H9 (cell line): ENCODE results near the gene TSFM. TPM values are rescaled to one million over a fixed set of nuclear protein-coding genes. Genes with fewer than 3 reads are reported as not detected.

ENCODE experiments used
- DNase-seq: peaks from one replicate; pipeline ENCODE4 v3.0.0-alpha.2; 2017
- H2AFZ ChIP-seq: one replicate; pipeline ENCODE4 v1.6.1; 2013; ENCODE audit warnings: mild to moderate bottlenecking, low read length, control low read depth, moderate library complexity
- H2AK5ac ChIP-seq: 2 replicates; pipeline ENCODE4 v1.6.1; 2013; ENCODE audit warnings: low read length, control low read depth, mixed read lengths; ENCODE audit not compliant: insufficient read length
- H2BK120ac ChIP-seq: one replicate; pipeline ENCODE4 v1.6.1; 2013; ENCODE audit warnings: low read depth, mild to moderate bottlenecking, low read length, control low read depth, inconsistent platforms; ENCODE audit not compliant: poor library complexity, severe bottlenecking
- H2BK12ac ChIP-seq: 2 replicates; pipeline ENCODE4 v1.6.1; 2013; ENCODE audit warnings: low read length, control low read depth, mixed read lengths, low read depth; ENCODE audit not compliant: insufficient read length
- H2BK15ac ChIP-seq: 2 replicates; pipeline ENCODE4 v1.6.1; 2013; ENCODE audit warnings: low read depth, low read length, control low read depth
- H2BK20ac ChIP-seq: one replicate; pipeline ENCODE4 v1.6.1; 2013; ENCODE audit warnings: low read depth, mild to moderate bottlenecking, low read length, control low read depth, inconsistent platforms; ENCODE audit not compliant: poor library complexity, severe bottlenecking
- H2BK5ac ChIP-seq: 2 replicates; pipeline ENCODE4 v1.6.1; 2013; ENCODE audit warnings: low read length, control low read depth, mixed read lengths; ENCODE audit not compliant: insufficient read length
- H3K14ac ChIP-seq: 2 replicates; pipeline ENCODE4 v1.6.1; 2013; ENCODE audit warnings: low read length, control low read depth; ENCODE audit not compliant: insufficient read depth
- H3K18ac ChIP-seq: 2 replicates; pipeline ENCODE4 v1.6.1; 2013; ENCODE audit warnings: low read depth, mild to moderate bottlenecking, mixed read lengths, low read length, control low read depth; ENCODE audit not compliant: insufficient read length
- H3K23ac ChIP-seq: 2 replicates; pipeline ENCODE4 v1.6.1; 2013; ENCODE audit warnings: low read length, control low read depth, mixed read lengths, low read depth; ENCODE audit not compliant: insufficient read length
- H3K23me2 ChIP-seq: 2 replicates; pipeline ENCODE4 v1.6.1; 2013; ENCODE audit warnings: low read depth, mild to moderate bottlenecking, mixed read lengths, low read length, control low read depth; ENCODE audit not compliant: insufficient read length, poor library complexity, severe bottlenecking
- H3K27ac ChIP-seq: 2 replicates; pipeline ENCODE4 v1.5.1; 2013; ENCODE audit warnings: low read length, control low read depth, mixed read lengths, low read depth; ENCODE audit not compliant: insufficient read length
- H3K27me3 ChIP-seq: 2 replicates; pipeline ENCODE4 v1.6.1; 2013; ENCODE audit warnings: low read length, control low read depth, inconsistent platforms; ENCODE audit not compliant: insufficient read depth
- H3K4ac ChIP-seq: 2 replicates; pipeline ENCODE4 v1.6.1; 2013; ENCODE audit warnings: low read depth, mild to moderate bottlenecking, control low read depth, inconsistent platforms, low read length, moderate library complexity
- H3K4me1 ChIP-seq: 2 replicates; pipeline ENCODE4 v1.6.1; 2013; ENCODE audit warnings: low read length, control low read depth, inconsistent platforms; ENCODE audit not compliant: insufficient read depth
- H3K4me2 ChIP-seq: 2 replicates; pipeline ENCODE4 v1.6.1; 2013; ENCODE audit warnings: low read length, control low read depth, mixed read lengths; ENCODE audit not compliant: insufficient read length, insufficient read depth
- H3K56ac ChIP-seq: 2 replicates; pipeline ENCODE4 v1.6.1; 2013; ENCODE audit warnings: low read depth, mild to moderate bottlenecking, mixed read lengths, low read length, control low read depth; ENCODE audit not compliant: insufficient read length
- H3K79me1 ChIP-seq: 2 replicates; pipeline ENCODE4 v1.6.1; 2013; ENCODE audit warnings: low read depth, mild to moderate bottlenecking, moderate library complexity, low read length, control low read depth, inconsistent platforms; ENCODE audit not compliant: insufficient read depth, poor library complexity, severe bottlenecking
- H3K79me2 ChIP-seq: 2 replicates; pipeline ENCODE4 v1.6.1; 2013; ENCODE audit warnings: low read length, control low read depth, inconsistent platforms; ENCODE audit not compliant: insufficient read depth
- H3K9ac ChIP-seq: 2 replicates; pipeline ENCODE4 v1.6.1; 2013; ENCODE audit warnings: low read length, control low read depth, mixed read lengths; ENCODE audit not compliant: insufficient read length; ENCODE audit errors: extremely low read depth
- H3K9me3 ChIP-seq: one replicate; pipeline ENCODE4 v1.6.1; 2013; ENCODE audit warnings: low read depth, low read length, inconsistent platforms; ENCODE audit not compliant: control insufficient read depth
- H3T11ph ChIP-seq: one replicate; pipeline ENCODE4 v1.6.1; 2013; ENCODE audit warnings: mild to moderate bottlenecking, low read length, control low read depth, inconsistent platforms
- H4K20me1 ChIP-seq: one replicate; pipeline ENCODE4 v1.6.1; 2013; ENCODE audit not compliant: control insufficient read depth, insufficient read length, insufficient read depth
- H4K5ac ChIP-seq: 2 replicates; pipeline ENCODE4 v1.6.1; 2013; ENCODE audit warnings: low read depth, mild to moderate bottlenecking, mixed read lengths, low read length, control low read depth; ENCODE audit not compliant: insufficient read length
- H4K8ac ChIP-seq: replicated peaks from 2 replicates; pipeline ENCODE4 v1.6.1; 2013; ENCODE audit warnings: low read length, control low read depth, mixed read lengths, low read depth; ENCODE audit not compliant: insufficient read length
- H4K91ac ChIP-seq: 2 replicates; pipeline ENCODE4 v1.6.1; 2013; ENCODE audit warnings: low read depth, mild to moderate bottlenecking, moderate library complexity, mixed read lengths, low read length, control low read depth; ENCODE audit not compliant: insufficient read length
- H3K27ac Mint-ChIP-seq, 3 experiments: 2 replicates in 2 of 3; 3 replicates in 1 of 3; pipeline ENCODE4 v1.8.0; 2020 to 2021; ENCODE audit warnings: mixed read lengths in 3 of 3, mild to moderate bottlenecking in 1 of 3, moderate library complexity in 1 of 3
- H3K27me3 Mint-ChIP-seq: 2 replicates; pipeline ENCODE4 v1.8.0; 2021; ENCODE audit warnings: low read depth, mild to moderate bottlenecking, moderate library complexity, mixed read lengths
- H3K36me3 Mint-ChIP-seq, 3 experiments: 2 replicates in 2 of 3; 3 replicates in 1 of 3; pipeline ENCODE4 v1.8.0; 2020 to 2021; ENCODE audit warnings: low read depth in 3 of 3, mixed read lengths in 3 of 3; ENCODE audit not compliant: insufficient read depth in 1 of 3
- H3K4me1 Mint-ChIP-seq, 2 experiments: 2 replicates each; pipeline ENCODE4 v1.8.0; 2020; ENCODE audit warnings: mixed read lengths in 2 of 2
- H3K4me3 Mint-ChIP-seq, 2 experiments: 2 replicates in 1 of 2; 3 replicates in 1 of 2; pipeline ENCODE4 v1.8.0; 2020 to 2021; ENCODE audit warnings: mild to moderate bottlenecking in 2 of 2, mixed read lengths in 2 of 2, moderate library complexity in 1 of 2
- H3K9me3 Mint-ChIP-seq, 2 experiments: 2 replicates in 1 of 2; 3 replicates in 1 of 2; pipeline ENCODE4 v1.8.0; 2020; ENCODE audit warnings: mild to moderate bottlenecking in 2 of 2, mixed read lengths in 2 of 2, moderate library complexity in 1 of 2
- WGBS: extraction: QIAGEN DNeasy Blood & Tissue Kit; methylation state at CpG from one replicate; pipeline ENCODE4 v1.1.7; 2013; ENCODE audit warnings: missing lambda C conversion rate, low lambda C conversion rate, mixed read lengths; ENCODE audit not compliant: insufficient read length; ENCODE audit errors: extremely low coverage; 5-methylcytosine and 5-hydroxymethylcytosine counted together
- total RNA-seq: library from RNA; stranded (reverse); gene quantifications from 2 replicates; pipeline ENCODE4 v1.2.1, GENCODE V29; 2021
- TF ChIP-seq, protein P1 (sequence below): fragments of 200-600 bp; sonication (generic); conservative IDR thresholded peaks from 3 replicates; pipeline ENCODE4 v1.8.0; 2021; ENCODE audit warnings: antibody characterized with exemption, mild to moderate bottlenecking

The TSFM gene
- total RNA-seq, 1 experiment from 2014 or later = 50.2 TPM

GRCh38 chr12:57771236-57771872 is 11.2 kb upstream of the TSFM start:
- TF ChIP-seq, protein P1, sequence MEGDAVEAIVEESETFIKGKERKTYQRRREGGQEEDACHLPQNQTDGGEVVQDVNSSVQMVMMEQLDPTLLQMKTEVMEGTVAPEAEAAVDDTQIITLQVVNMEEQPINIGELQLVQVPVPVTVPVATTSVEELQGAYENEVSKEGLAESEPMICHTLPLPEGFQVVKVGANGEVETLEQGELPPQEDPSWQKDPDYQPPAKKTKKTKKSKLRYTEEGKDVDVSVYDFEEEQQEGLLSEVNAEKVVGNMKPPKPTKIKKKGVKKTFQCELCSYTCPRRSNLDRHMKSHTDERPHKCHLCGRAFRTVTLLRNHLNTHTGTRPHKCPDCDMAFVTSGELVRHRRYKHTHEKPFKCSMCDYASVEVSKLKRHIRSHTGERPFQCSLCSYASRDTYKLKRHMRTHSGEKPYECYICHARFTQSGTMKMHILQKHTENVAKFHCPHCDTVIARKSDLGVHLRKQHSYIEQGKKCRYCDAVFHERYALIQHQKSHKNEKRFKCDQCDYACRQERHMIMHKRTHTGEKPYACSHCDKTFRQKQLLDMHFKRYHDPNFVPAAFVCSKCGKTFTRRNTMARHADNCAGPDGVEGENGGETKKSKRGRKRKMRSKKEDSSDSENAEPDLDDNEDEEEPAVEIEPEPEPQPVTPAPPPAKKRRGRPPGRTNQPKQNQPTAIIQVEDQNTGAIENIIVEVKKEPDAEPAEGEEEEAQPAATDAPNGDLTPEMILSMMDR = no peak
- Histone ChIP-seq H3K27me3 (peaks cover 3% of the 10 kb centered on the region; the same call in 1 of the 2 replicates), H3K18ac (no peak overlapping the region), H3K23ac (no peak overlapping the region), H4K91ac (no peak overlapping the region), H3K4ac (no peak overlapping the region), H3T11ph (no peak overlapping the region), H3K27ac (peak overlapping the region; percentile 17), H2AFZ (no peak overlapping the region), H2BK5ac (no peak overlapping the region), H2BK15ac (no peak overlapping the region), H3K23me2 (peaks cover 15% of the 10 kb centered on the region), H3K4me1 (peaks cover 3% of the 10 kb centered on the region; the same call in 1 of the 2 replicates), H2BK20ac (no peak overlapping the region), H4K20me1 (no peaks in the 10 kb centered on the region), H4K8ac (no peak overlapping the region), H3K14ac (peak overlapping the region; percentile 98; the same call in 1 of the 2 replicates), H4K5ac (no peak overlapping the region), H3K9ac (peak overlapping the region; percentile 94), H3K9me3 (no peaks in the 10 kb centered on the region), H2AK5ac (no peak overlapping the region), H3K79me2 (no peaks in the 10 kb centered on the region), H2BK120ac (no peak overlapping the region), H3K4me2 (peak overlapping the region; percentile 44), H2BK12ac (no peak overlapping the region), H3K79me1 (no peaks in the 10 kb centered on the region), H3K56ac (no peak overlapping the region)
- WGBS = no CpG with 5 or more reads among the region's 16 CpGs
- H3K4me3 Mint-ChIP-seq = peak overlapping the region; percentile 98 to 99
- peak; percentile 96 for DNase-seq
- H3K27ac Mint-ChIP-seq = peak overlapping the region; percentile 100
- peaks cover 20 to 42% (median 31%) of the 10 kb centered on the region in 3 experiments for H3K36me3 Mint-ChIP-seq
- H3K4me1 Mint-ChIP-seq = peaks cover 19 to 25% of the 10 kb centered on the region in 2 experiments
- no peaks in the 10 kb centered on the region for H3K9me3 Mint-ChIP-seq
- peaks cover 13% of the 10 kb centered on the region for H3K27me3 Mint-ChIP-seq
